RCC 7860 (cell line): ENCODE data around the gene ZNF296.
A peak's percentile ranks its signal among the peaks of the same experiment; 100 is the strongest.

Experiments
- DNase-seq: peaks from one replicate; pipeline ENCODE4 v3.0.0-alpha.2; 2015; ENCODE audit warnings: low spot score
- FAIRE-seq: peaks from 2 replicates; lab custom pipeline; 2012; peaks lifted over from hg19 to GRCh38; lab: Jason Lieb, UNC

ZNF296 gene

GRCh38 chr19:45103508-45104319, 27.4 kb upstream of the ZNF296 start:
- no peak for FAIRE-seq

DNA sequence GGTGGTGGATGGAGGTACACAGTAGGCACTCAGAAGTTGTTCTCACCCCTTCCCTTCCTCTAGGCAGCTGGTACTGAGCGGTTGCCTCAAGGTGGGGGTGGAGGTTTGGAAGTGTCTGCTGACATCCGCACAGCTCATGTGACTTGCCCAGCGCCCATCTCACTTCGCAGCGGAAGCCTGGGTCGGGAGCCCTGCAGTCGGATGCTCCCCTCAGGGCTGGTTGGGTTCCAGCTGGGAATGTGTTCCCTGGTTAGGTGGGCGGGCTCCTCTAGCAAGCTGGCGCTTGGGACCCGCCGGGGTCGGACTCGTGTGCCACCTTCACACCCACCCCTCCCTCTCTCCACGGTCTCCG, 26.9 kb upstream of the ZNF296 start:
- FAIRE-seq: no peak
- no peak for DNase-seq

More at GRCh38 chr19:45103508-45104319, 27.4 kb upstream of the ZNF296 start:
- no peak for DNase-seq

DNA sequence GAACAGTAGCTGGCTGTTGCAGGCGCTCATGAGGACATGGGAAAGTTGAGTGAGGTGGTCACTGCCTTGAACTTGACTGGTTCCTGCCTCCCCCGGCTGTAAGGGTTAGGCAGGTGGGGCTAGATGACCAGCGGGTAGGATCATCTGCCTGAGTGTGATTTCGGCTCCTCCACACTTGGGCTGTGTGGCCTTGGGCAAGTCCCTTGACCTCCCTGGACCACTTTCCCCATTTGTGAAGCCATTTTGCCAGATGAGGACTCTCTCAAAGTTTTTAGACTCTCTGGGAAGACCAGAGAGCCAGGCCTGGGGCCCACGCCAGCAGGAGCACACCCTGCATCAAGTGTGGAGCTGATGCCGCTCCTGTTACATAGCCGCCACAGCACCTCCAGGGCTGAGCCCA, 26.2 kb upstream of the ZNF296 start:
- FAIRE-seq (no peak), DNase-seq (no peak)

GRCh38 chr19:45101806-45102205, 25.5 kb upstream of the ZNF296 start:
- DNase-seq (no peak), FAIRE-seq (no peak)

GRCh38 chr19:45100846-45101252, 24.6 kb upstream of the ZNF296 start:
- DNase-seq (peak; percentile 83), FAIRE-seq (peak; percentile 82)

GRCh38 chr19:45100201-45100600, 23.9 kb upstream of the ZNF296 start:
- DNase-seq (no peak), FAIRE-seq (no peak)

- DNase-seq (peak; percentile 20), FAIRE-seq (no peak)
Observed at GRCh38 chr19:45099467-45100191, 23.4 kb upstream of the ZNF296 start.

DNA sequence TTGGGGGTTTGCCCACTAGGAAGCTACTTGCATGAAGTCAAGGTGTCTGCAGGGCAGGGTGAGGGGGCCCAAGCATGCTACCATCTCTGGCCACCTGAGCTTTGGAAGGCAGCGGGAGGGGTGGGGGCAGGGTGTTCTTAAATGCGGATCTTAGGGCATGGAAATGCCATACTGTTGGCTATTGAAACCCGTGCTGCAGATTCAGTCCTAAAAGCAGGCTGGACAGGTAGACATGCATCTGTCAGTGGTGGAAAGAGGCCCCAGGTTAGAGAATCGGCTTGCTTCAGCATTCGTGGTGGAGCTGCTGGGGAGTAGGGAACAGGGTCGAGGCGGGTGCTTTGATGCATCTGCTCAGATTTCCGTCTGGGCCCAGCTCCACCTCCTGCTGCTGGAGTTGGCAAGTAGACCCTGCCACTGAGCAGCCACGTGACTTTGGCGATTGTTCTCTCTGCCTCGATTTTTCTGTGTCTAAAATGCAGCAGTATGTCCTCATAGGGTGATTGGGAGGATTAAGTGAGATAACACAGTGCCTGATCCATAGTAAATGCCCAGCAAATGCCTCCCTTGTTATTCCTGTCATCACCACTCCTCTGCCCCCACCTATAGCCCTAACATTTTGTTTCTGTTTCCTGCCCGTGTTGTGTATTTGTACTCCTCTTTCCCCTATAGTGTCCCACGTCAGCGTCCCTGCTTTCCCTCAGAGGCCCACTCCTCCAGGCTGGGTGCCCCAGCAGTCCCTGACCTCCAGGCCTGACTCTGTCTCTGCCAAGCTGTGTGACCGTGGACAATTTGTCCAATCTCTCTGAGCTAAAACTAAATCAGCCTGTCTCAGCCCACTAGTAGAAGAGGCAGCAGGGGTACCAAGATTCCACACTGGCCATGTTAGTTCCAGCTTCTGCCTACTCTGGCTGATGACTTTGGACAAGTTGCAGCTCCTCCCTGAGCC, 22.5 kb upstream of the ZNF296 start:
- DNase-seq: no peak
- FAIRE-seq: no peak

GRCh38 chr19:45097776-45098520, 21.7 kb upstream of the ZNF296 start:
- DNase-seq: peak; percentile 84
- FAIRE-seq: peak; percentile 87

- DNase-seq: no peak
- no peak for FAIRE-seq
Observed at GRCh38 chr19:45097450-45097775, 21.1 kb upstream of the ZNF296 start.

DNA sequence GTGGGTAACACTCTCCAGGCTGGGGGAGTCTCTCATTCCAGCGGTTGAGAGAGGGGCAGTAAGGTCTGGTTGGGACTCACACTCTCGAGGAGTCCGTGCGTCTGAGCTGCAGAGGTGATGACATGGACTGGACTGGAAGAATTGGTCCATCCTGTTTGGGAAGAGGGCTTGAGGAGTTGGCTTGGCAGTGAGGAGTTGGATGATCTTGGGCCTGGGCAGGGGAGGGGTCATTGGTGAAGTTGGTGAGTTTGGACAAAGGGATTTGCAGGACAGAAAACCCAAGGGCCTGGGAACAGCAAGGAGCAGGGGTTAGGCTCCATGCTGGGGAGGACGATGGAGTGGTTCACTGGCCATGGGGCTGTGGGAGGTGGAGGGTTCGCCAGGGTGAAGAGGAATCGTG, 20.4 kb upstream of the ZNF296 start:
- no peak for DNase-seq
- no peak for FAIRE-seq

DNA sequence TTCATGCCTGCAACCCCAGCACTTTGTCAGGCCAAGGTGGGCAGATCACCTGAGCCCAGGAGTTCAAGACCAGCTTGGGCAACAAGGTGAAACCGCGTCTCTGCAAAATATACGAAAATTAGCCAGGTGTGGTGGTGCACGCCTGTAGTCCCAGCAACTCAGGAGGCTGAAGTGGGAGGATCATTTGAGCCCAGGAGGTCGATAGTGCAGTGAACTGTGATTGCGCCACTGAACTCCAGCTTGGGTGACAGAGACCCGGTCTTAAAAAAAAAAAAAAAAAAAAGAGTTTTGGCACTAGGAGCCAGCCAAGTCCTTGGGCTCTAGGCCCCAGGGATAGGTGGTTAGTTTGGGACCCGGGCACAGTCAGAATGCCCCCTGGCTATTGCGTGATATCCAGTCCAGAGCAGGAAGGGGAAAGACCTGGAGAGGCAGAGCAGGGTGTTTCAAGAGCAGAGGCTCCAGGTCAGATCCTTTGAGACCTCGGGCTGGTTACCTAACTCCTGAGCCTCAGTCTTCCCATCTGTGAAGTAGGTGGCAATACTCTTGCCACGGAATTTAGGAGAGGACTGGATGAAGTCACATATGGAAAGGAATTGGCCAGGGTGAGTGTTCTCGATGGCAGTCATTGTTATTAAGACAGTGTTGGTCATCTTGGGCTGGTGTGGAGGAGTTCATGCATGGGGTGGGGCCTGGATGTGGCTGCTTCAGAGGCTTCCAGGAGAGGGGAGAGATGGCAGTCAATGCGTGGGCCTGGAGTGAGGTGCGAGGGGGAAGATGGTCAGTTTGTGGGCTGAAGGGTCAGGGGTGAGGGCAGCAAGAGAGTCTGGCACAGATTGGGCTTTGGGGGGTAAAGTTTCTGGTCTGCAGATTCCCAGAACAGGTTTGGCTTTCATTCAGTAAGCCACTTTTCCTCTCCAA, 19.5 kb upstream of the ZNF296 start:
- no peak for DNase-seq
- no peak for FAIRE-seq

- DNase-seq (no peak), FAIRE-seq (no peak)
Observed at GRCh38 chr19:45094707-45095106, 18.4 kb upstream of the ZNF296 start.

DNA sequence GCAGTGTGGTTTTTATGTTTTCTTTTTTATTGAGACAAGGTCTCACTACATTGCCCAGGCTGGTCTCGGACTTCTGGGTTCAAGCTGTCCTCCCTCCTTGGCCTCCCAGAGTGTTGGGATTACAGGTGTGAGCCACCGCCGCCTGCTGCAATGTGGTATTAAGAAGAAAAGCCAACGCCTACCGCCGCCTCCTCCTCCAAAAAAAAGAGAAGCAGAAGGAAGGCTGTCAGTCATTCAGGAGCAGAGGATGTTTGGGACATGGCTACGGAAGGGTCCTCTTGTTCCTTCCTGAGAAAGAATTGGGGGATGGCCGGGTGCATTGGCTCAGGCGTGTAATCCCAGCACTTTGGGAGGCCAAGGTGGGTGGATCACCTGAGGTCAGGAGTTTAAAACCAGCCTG, 17.9 kb upstream of the ZNF296 start:
- FAIRE-seq: no peak
- no peak for DNase-seq

DNA sequence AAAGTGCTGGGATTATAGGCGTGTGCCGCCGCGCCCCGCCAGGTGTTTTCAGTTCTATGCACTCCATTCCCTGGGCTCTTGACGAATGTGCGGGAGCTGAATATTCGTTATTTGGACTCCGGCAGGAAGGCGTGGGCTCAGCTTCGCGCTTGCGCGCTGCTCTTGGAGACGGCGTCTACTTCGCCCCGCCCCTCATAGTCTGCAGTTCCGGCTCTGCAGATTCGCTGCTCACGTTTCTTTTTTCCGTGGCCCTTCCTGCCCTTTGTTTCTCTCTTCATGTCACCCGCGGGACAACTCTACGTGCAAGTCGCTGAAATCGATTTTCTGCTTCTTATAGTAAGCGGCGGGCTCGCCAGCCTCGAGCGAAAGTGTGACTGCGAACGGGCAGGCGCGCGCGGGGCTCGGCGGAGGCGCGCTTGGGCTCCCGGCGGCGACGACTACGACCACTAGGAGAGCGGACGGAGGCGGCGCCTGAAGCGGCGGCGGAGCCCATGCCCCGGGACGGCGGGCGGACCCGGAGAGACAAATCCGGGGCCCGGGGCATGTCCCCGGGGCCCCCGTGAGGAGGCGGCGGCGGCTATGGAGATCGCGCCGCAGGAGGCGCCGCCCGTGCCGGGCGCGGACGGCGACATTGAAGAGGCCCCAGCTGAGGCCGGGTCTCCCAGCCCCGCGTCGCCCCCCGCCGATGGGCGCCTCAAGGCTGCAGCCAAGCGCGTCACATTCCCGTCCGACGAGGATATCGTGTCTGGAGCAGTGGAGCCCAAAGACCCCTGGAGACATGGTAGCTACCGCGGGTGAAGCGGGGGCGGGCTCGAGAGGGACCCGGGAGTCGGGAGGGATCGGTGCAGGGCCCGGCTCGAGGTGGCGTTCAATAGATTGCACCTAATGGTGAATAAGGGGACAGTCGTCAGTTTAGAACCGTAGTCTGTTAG, 16.7 kb upstream of the ZNF296 start, which contains the start of gene PPP1R37:
TSS of gene PPP1R37 (plus strand) at position 433 of the 932 bp plus-strand sequence. CDS start at position 580, 147 bp downstream.
- FAIRE-seq: peak; percentile 65

GRCh38 chr19:45091031-45091923, 15.0 kb upstream of the ZNF296 start:
- DNase-seq (peak; percentile 84), FAIRE-seq (peak; percentile 61)

More for the DNA sequence above, 16.7 kb upstream of the ZNF296 start, which contains the start of gene PPP1R37:
- peak; percentile 90 for DNase-seq

- DNase-seq (no peak), FAIRE-seq (no peak)
Observed at GRCh38 chr19:45090606-45091005, 14.3 kb upstream of the ZNF296 start.
